Adrenal gland (tissue), 5 donors: ENCODE data around the gene PINK1.

ENCODE experiments used
- POLR2A ChIP-seq, 2 donors: fragments of 450-650 bp; IDR thresholded peaks; one replicate each; pipeline ENCODE4 v1.6.1; 2017; ENCODE audit warnings: antibody characterized with exemption in 2 of 2, mild to moderate bottlenecking in 2 of 2, moderate library complexity in 1 of 2
- TF ChIP-seq, protein P1 (sequence below), 6 experiments: fragments of 450-650 bp in 4 of 6; fragments of 200-600 bp in 2 of 6; sonication (generic) in 1 of 6; IDR thresholded peaks; 1 replicate in 5 of 6; 2 replicates in 1 of 6; pipeline versions ENCODE4 v1.5.1 to v1.8.0; 2016 to 2021; ENCODE audit warnings: antibody characterized with exemption in 6 of 6, mild to moderate bottlenecking in 2 of 6, moderate library complexity in 1 of 6
- donor health status: DM: no; HTN: no; CAD: no.

- TF ChIP-seq, protein P1, sequence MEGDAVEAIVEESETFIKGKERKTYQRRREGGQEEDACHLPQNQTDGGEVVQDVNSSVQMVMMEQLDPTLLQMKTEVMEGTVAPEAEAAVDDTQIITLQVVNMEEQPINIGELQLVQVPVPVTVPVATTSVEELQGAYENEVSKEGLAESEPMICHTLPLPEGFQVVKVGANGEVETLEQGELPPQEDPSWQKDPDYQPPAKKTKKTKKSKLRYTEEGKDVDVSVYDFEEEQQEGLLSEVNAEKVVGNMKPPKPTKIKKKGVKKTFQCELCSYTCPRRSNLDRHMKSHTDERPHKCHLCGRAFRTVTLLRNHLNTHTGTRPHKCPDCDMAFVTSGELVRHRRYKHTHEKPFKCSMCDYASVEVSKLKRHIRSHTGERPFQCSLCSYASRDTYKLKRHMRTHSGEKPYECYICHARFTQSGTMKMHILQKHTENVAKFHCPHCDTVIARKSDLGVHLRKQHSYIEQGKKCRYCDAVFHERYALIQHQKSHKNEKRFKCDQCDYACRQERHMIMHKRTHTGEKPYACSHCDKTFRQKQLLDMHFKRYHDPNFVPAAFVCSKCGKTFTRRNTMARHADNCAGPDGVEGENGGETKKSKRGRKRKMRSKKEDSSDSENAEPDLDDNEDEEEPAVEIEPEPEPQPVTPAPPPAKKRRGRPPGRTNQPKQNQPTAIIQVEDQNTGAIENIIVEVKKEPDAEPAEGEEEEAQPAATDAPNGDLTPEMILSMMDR (IDR thresholded peaks at IDR 0.05), result no peak
- no peak for TF ChIP-seq POLR2A (IDR thresholded peaks at IDR 0.05)
These were observed 19.1 kb upstream of the PINK1 start for GRCh38 chr1:20614131-20614579.
